GM23338 (cell line): Measurements from ENCODE around the gene SESN1.

Source experiments
- CTCF ChIP-seq, 2 experiments: fragments of 200-600 bp in 1 of 2; sonication (generic) in 1 of 2; conservative IDR thresholded peaks; 2 replicates each; pipeline versions ENCODE4 v1.5.1 to v1.6.1; 2016 to 2017; ENCODE audit warnings: antibody characterized with exemption in 2 of 2, low read depth in 2 of 2, mild to moderate bottlenecking in 2 of 2, moderate library complexity in 1 of 2
- EZH2 ChIP-seq: fragments of 200-600 bp; sonication (generic); IDR thresholded peaks from one replicate; pipeline ENCODE4 v1.8.0; 2017; ENCODE audit warnings: antibody characterized with exemption, mild to moderate bottlenecking, low read depth; ENCODE audit not compliant: unreplicated experiment
- EZH2phosphoT487 ChIP-seq: fragments of 200-600 bp; sonication (generic); IDR thresholded peaks from one replicate; pipeline ENCODE4 v1.8.1; 2018; ENCODE audit warnings: antibody characterized with exemption; ENCODE audit not compliant: unreplicated experiment
- NANOG ChIP-seq: IDR thresholded peaks from 2 replicates; pipeline ENCODE4 v1.6.1; 2016; ENCODE audit warnings: antibody characterized with exemption, borderline replicate concordance
- POLR2AphosphoS5 ChIP-seq: IDR thresholded peaks from 2 replicates; pipeline ENCODE4 v1.6.1; 2016; ENCODE audit warnings: antibody characterized with exemption, low read depth
- TF ChIP-seq, protein P1 (sequence below): IDR thresholded peaks from one replicate; pipeline ENCODE4 v1.6.1; 2018; ENCODE audit warnings: antibody characterized with exemption; ENCODE audit not compliant: unreplicated experiment

DNA sequence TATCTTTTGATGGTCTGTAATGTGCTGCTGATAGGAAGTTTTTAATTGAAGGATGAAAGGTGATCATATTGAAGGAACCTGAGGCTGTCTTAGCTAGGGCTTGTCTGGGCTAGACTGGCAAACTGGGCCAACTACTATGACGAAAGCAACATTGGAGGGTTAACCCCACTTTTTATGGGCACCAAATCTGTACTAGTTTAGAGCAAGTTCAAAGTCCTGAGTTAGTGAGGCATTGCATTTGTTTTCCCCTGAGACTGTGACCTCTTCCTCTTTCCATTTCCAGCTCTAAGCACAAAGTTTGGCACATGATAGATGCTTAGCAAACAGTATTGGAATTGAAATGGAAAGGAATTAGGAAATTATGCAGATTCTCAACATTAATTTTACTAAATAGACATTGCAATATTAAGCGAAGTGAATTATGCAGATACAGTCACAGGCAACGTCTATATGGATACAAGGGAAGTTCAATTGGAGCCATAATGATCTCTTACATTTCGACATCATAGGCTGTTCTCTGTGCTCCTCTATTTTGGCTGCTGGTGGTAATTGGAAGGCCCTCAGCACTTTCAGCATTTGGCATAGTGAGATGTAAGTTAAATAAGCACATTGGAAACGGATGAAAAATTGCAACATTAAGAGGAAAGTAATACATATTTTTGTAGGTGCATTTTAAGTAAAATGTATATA lies 22.8 kb upstream of the SESN1 start:
- TF ChIP-seq POLR2AphosphoS5 (no peak), CTCF (conservative IDR thresholded peaks at IDR 0.05; ENCODE audit: low read depth in 2 of 2) (no peak), EZH2 (no peak), NANOG (no peak), EZH2phosphoT487 (no peak)
- TF ChIP-seq, protein P1, sequence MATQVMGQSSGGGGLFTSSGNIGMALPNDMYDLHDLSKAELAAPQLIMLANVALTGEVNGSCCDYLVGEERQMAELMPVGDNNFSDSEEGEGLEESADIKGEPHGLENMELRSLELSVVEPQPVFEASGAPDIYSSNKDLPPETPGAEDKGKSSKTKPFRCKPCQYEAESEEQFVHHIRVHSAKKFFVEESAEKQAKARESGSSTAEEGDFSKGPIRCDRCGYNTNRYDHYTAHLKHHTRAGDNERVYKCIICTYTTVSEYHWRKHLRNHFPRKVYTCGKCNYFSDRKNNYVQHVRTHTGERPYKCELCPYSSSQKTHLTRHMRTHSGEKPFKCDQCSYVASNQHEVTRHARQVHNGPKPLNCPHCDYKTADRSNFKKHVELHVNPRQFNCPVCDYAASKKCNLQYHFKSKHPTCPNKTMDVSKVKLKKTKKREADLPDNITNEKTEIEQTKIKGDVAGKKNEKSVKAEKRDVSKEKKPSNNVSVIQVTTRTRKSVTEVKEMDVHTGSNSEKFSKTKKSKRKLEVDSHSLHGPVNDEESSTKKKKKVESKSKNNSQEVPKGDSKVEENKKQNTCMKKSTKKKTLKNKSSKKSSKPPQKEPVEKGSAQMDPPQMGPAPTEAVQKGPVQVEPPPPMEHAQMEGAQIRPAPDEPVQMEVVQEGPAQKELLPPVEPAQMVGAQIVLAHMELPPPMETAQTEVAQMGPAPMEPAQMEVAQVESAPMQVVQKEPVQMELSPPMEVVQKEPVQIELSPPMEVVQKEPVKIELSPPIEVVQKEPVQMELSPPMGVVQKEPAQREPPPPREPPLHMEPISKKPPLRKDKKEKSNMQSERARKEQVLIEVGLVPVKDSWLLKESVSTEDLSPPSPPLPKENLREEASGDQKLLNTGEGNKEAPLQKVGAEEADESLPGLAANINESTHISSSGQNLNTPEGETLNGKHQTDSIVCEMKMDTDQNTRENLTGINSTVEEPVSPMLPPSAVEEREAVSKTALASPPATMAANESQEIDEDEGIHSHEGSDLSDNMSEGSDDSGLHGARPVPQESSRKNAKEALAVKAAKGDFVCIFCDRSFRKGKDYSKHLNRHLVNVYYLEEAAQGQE: no peak
